Measurements from ENCODE around the gene BHLHE40.

BHLHE40 gene

DNA sequence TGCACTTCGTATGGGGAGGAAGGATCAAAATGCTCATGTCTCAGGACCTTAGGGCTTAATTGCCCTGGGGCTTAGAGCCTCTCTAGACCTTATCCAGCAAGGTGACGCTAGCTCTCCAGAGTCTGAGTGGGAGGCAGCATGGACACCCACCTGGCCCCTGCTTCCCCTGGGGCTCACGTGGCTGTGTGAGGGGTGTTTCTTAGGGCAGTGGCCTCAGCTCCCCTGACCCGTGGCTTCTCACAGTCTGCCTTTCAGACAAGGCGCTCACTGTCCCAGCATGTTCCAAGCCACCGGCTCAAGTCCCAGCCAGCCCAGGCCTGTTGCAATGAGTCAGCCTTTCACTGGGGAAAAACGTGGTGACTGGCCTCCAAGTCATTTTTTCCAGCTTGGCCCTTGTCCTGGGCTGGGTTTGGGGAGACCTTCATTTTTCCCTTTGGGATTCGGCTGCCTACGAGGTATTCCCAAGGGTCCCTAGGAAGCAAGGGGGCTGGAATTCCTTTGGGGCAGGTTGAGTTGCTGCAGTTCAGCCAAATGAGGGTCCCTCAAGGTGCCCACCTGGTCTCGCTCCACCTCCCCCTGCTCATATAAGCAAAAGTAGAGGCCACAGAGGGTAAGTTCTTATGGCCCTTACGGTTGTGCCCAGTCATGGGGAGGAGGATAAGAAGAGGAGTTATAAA is 15.7 kb downstream of the BHLHE40 start (continued):
- peak; percentile 46; the same call in 1 of the 2 replicates for TF ChIP-seq ZFHX2 (tag by site-specific recombination; conservative IDR thresholded peaks at IDR 0.05)
- no peak for TF ChIP-seq ZNF155 (tag by site-specific recombination; IDR thresholded peaks at IDR 0.05)
- TF ChIP-seq PRDM1 (tag by site-specific recombination; IDR thresholded peaks at IDR 0.05): peak; percentile 61
- no peak for TF ChIP-seq ZNF585B (tag by site-specific recombination; IDR thresholded peaks at IDR 0.05)
- TF ChIP-seq, protein P1, sequence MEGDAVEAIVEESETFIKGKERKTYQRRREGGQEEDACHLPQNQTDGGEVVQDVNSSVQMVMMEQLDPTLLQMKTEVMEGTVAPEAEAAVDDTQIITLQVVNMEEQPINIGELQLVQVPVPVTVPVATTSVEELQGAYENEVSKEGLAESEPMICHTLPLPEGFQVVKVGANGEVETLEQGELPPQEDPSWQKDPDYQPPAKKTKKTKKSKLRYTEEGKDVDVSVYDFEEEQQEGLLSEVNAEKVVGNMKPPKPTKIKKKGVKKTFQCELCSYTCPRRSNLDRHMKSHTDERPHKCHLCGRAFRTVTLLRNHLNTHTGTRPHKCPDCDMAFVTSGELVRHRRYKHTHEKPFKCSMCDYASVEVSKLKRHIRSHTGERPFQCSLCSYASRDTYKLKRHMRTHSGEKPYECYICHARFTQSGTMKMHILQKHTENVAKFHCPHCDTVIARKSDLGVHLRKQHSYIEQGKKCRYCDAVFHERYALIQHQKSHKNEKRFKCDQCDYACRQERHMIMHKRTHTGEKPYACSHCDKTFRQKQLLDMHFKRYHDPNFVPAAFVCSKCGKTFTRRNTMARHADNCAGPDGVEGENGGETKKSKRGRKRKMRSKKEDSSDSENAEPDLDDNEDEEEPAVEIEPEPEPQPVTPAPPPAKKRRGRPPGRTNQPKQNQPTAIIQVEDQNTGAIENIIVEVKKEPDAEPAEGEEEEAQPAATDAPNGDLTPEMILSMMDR (tag by site-specific recombination; IDR thresholded peaks at IDR 0.05): no peak
- TF ChIP-seq ZNF302 (tag by site-specific recombination; IDR thresholded peaks at IDR 0.05; ENCODE audit: low read depth): no peak
- no peak for TF ChIP-seq ZNF157 (tag by site-specific recombination; IDR thresholded peaks at IDR 0.05)
- TF ChIP-seq, protein P2, sequence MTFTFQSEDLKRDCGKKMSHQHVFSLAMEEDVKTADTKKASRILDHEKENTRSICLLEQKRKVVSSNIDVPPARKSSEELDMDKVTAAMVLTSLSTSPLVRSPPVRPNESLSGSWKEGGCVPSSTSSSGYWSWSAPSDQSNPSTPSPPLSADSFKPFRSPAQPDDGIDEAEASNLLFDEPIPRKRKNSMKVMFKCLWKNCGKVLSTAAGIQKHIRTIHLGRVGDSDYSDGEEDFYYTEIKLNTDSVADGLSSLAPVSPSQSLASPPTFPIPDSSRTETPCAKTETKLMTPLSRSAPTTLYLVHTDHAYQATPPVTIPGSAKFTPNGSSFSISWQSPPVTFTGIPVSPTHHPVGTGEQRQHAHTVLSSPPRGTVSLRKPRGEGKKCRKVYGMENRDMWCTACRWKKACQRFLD (tag by site-specific recombination; IDR thresholded peaks at IDR 0.05): no peak
- TF ChIP-seq, protein P3, sequence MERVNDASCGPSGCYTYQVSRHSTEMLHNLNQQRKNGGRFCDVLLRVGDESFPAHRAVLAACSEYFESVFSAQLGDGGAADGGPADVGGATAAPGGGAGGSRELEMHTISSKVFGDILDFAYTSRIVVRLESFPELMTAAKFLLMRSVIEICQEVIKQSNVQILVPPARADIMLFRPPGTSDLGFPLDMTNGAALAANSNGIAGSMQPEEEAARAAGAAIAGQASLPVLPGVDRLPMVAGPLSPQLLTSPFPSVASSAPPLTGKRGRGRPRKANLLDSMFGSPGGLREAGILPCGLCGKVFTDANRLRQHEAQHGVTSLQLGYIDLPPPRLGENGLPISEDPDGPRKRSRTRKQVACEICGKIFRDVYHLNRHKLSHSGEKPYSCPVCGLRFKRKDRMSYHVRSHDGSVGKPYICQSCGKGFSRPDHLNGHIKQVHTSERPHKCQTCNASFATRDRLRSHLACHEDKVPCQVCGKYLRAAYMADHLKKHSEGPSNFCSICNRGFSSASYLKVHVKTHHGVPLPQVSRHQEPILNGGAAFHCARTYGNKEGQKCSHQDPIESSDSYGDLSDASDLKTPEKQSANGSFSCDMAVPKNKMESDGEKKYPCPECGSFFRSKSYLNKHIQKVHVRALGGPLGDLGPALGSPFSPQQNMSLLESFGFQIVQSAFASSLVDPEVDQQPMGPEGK (tag by site-specific recombination; IDR thresholded peaks at IDR 0.05): peak; percentile 22; the same call in 1 of the 2 replicates
- no peak for TF ChIP-seq ZNF664 (tag by site-specific recombination; IDR thresholded peaks at IDR 0.05)
- TF ChIP-seq, protein P4, sequence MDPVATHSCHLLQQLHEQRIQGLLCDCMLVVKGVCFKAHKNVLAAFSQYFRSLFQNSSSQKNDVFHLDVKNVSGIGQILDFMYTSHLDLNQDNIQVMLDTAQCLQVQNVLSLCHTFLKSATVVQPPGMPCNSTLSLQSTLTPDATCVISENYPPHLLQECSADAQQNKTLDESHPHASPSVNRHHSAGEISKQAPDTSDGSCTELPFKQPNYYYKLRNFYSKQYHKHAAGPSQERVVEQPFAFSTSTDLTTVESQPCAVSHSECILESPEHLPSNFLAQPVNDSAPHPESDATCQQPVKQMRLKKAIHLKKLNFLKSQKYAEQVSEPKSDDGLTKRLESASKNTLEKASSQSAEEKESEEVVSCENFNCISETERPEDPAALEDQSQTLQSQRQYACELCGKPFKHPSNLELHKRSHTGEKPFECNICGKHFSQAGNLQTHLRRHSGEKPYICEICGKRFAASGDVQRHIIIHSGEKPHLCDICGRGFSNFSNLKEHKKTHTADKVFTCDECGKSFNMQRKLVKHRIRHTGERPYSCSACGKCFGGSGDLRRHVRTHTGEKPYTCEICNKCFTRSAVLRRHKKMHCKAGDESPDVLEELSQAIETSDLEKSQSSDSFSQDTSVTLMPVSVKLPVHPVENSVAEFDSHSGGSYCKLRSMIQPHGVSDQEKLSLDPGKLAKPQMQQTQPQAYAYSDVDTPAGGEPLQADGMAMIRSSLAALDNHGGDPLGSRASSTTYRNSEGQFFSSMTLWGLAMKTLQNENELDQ (tag by site-specific recombination; IDR thresholded peaks at IDR 0.05; ENCODE audit: low read depth): no peak
- TF ChIP-seq, protein P5, sequence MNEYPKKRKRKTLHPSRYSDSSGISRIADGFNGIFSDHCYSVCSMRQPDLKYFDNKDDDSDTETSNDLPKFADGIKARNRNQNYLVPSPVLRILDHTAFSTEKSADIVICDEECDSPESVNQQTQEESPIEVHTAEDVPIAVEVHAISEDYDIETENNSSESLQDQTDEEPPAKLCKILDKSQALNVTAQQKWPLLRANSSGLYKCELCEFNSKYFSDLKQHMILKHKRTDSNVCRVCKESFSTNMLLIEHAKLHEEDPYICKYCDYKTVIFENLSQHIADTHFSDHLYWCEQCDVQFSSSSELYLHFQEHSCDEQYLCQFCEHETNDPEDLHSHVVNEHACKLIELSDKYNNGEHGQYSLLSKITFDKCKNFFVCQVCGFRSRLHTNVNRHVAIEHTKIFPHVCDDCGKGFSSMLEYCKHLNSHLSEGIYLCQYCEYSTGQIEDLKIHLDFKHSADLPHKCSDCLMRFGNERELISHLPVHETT (tag by site-specific recombination; IDR thresholded peaks at IDR 0.05): no peak
- no peak for TF ChIP-seq ZNF133 (tag by site-specific recombination; IDR thresholded peaks at IDR 0.05)
- TF ChIP-seq ZNF548 (tag by site-specific recombination; IDR thresholded peaks at IDR 0.05): no peak
- no peak for TF ChIP-seq BCL11B (tag by site-specific recombination; IDR thresholded peaks at IDR 0.05; ENCODE audit: low read depth)
- TF ChIP-seq, protein P6, sequence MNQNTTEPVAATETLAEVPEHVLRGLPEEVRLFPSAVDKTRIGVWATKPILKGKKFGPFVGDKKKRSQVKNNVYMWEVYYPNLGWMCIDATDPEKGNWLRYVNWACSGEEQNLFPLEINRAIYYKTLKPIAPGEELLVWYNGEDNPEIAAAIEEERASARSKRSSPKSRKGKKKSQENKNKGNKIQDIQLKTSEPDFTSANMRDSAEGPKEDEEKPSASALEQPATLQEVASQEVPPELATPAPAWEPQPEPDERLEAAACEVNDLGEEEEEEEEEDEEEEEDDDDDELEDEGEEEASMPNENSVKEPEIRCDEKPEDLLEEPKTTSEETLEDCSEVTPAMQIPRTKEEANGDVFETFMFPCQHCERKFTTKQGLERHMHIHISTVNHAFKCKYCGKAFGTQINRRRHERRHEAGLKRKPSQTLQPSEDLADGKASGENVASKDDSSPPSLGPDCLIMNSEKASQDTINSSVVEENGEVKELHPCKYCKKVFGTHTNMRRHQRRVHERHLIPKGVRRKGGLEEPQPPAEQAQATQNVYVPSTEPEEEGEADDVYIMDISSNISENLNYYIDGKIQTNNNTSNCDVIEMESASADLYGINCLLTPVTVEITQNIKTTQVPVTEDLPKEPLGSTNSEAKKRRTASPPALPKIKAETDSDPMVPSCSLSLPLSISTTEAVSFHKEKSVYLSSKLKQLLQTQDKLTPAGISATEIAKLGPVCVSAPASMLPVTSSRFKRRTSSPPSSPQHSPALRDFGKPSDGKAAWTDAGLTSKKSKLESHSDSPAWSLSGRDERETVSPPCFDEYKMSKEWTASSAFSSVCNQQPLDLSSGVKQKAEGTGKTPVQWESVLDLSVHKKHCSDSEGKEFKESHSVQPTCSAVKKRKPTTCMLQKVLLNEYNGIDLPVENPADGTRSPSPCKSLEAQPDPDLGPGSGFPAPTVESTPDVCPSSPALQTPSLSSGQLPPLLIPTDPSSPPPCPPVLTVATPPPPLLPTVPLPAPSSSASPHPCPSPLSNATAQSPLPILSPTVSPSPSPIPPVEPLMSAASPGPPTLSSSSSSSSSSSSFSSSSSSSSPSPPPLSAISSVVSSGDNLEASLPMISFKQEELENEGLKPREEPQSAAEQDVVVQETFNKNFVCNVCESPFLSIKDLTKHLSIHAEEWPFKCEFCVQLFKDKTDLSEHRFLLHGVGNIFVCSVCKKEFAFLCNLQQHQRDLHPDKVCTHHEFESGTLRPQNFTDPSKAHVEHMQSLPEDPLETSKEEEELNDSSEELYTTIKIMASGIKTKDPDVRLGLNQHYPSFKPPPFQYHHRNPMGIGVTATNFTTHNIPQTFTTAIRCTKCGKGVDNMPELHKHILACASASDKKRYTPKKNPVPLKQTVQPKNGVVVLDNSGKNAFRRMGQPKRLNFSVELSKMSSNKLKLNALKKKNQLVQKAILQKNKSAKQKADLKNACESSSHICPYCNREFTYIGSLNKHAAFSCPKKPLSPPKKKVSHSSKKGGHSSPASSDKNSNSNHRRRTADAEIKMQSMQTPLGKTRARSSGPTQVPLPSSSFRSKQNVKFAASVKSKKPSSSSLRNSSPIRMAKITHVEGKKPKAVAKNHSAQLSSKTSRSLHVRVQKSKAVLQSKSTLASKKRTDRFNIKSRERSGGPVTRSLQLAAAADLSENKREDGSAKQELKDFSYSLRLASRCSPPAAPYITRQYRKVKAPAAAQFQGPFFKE (tag by site-specific recombination; IDR thresholded peaks at IDR 0.05; ENCODE audit: borderline replicate concordance): no peak
- no peak for TF ChIP-seq ZNF311 (tag by site-specific recombination; IDR thresholded peaks at IDR 0.05; ENCODE audit: borderline replicate concordance)
- no peak for TF ChIP-seq ZNF266 (tag by site-specific recombination; IDR thresholded peaks at IDR 0.05; ENCODE audit: low read depth)
- TF ChIP-seq, protein P7, sequence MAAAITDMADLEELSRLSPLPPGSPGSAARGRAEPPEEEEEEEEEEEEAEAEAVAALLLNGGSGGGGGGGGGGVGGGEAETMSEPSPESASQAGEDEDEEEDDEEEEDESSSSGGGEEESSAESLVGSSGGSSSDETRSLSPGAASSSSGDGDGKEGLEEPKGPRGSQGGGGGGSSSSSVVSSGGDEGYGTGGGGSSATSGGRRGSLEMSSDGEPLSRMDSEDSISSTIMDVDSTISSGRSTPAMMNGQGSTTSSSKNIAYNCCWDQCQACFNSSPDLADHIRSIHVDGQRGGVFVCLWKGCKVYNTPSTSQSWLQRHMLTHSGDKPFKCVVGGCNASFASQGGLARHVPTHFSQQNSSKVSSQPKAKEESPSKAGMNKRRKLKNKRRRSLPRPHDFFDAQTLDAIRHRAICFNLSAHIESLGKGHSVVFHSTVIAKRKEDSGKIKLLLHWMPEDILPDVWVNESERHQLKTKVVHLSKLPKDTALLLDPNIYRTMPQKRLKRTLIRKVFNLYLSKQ (tag by site-specific recombination; IDR thresholded peaks at IDR 0.05; ENCODE audit: borderline replicate concordance): no peak
- no peak for TF ChIP-seq ZNF175 (tag by site-specific recombination; IDR thresholded peaks at IDR 0.05)
- TF ChIP-seq EGR2 (tag by site-specific recombination; IDR thresholded peaks at IDR 0.05; ENCODE audit: low read depth): 0 out of 2 replicates have a peak, but pooled peaks have one; percentile 3
- TF ChIP-seq ZEB2 (tag by site-specific recombination; IDR thresholded peaks at IDR 0.05): no peak
- peak; percentile 30; the same call in 1 of the 2 replicates for TF ChIP-seq ZNF629 (tag by site-specific recombination; IDR thresholded peaks at IDR 0.05)

Data from HEK293 (cell line).